Lower lobe of right lung (tissue), 2 donors: ENCODE results near the gene SPSB4. TPM values are rescaled to one million over a fixed set of nuclear protein-coding genes. Genes with fewer than 3 reads are reported as not detected.
A peak's percentile ranks its signal among the peaks of the same experiment; 100 is the strongest.

Experiments
- ATAC-seq, 2 donors: fragments of 200-7000 bp; cut with Tn5 transposase; one replicate each; pipeline ENCODE4 v1.9.1; 2020 to 2022; ENCODE audit warnings: mild to moderate bottlenecking in 2 of 2, moderate library complexity in 2 of 2
- DNase-seq: peaks from one replicate; pipeline ENCODE4 v3.0.0-alpha.2; 2020
- H3K27ac ChIP-seq: fragments of 200-600 bp; one replicate; pipeline ENCODE4 v1.8.0; 2022
- H3K27me3 ChIP-seq: fragments of 200-600 bp; one replicate; pipeline ENCODE4 v1.8.0; 2022; ENCODE audit warnings: low read depth
- H3K36me3 ChIP-seq: fragments of 200-600 bp; one replicate; pipeline ENCODE4 v1.8.0; 2022; ENCODE audit warnings: mild to moderate bottlenecking
- H3K4me1 ChIP-seq: fragments of 200-600 bp; one replicate; pipeline ENCODE4 v1.8.0; 2022
- H3K4me3 ChIP-seq: fragments of 200-600 bp; one replicate; pipeline ENCODE4 v1.8.0; 2022; ENCODE audit warnings: mild to moderate bottlenecking
- H3K9me3 ChIP-seq: fragments of 200-600 bp; one replicate; pipeline ENCODE4 v1.8.0; 2022
- intact Hi-C: fragments of 100-400 bp; cut with DNase I; formaldehyde crosslinking; loops from one replicate; pipeline ENCODE4 v1.11.0; 2022
- total RNA-seq: library from RNA; stranded (reverse); fragmentation: NEBNext Ultra II Directional; extraction: Animal tissue kit (Norgen Biotek cat#: 25700); gene quantifications from one replicate; pipeline ENCODE4 v1.2.1, GENCODE V29; 2021
- TF ChIP-seq, protein P1 (sequence below): fragments of 200-600 bp; IDR thresholded peaks from one replicate; pipeline ENCODE4 v1.8.0; 2022; ENCODE audit warnings: antibody characterized with exemption, mild to moderate bottlenecking
- donor health status: DM: no; HTN: yes; CAD: no; lungs with severe emphysema.

SPSB4 gene
- total RNA-seq, 1 donor from 2014 or later = 0.80 TPM

- Histone ChIP-seq H3K4me1 (no peaks in the 10 kb centered on the region), H3K27me3 (no peaks in the 10 kb centered on the region), H3K4me3 (no peak overlapping the region), H3K36me3 (no peaks in the 10 kb centered on the region), H3K9me3 (no peaks in the 10 kb centered on the region), H3K27ac (no peak overlapping the region)
- TF ChIP-seq, protein P1, sequence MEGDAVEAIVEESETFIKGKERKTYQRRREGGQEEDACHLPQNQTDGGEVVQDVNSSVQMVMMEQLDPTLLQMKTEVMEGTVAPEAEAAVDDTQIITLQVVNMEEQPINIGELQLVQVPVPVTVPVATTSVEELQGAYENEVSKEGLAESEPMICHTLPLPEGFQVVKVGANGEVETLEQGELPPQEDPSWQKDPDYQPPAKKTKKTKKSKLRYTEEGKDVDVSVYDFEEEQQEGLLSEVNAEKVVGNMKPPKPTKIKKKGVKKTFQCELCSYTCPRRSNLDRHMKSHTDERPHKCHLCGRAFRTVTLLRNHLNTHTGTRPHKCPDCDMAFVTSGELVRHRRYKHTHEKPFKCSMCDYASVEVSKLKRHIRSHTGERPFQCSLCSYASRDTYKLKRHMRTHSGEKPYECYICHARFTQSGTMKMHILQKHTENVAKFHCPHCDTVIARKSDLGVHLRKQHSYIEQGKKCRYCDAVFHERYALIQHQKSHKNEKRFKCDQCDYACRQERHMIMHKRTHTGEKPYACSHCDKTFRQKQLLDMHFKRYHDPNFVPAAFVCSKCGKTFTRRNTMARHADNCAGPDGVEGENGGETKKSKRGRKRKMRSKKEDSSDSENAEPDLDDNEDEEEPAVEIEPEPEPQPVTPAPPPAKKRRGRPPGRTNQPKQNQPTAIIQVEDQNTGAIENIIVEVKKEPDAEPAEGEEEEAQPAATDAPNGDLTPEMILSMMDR = no peak
- DNase-seq (no peak), ATAC-seq (no peak)
- intact Hi-C loops = no loop called here
Observed at GRCh38 chr3:141059816-141060215, 8.7 kb downstream of the SPSB4 start.

- intact Hi-C loops = no loop called here
- Histone ChIP-seq H3K27me3 (no peaks in the 10 kb centered on the region), H3K4me3 (no peak overlapping the region), H3K36me3 (no peaks in the 10 kb centered on the region), H3K27ac (no peak overlapping the region), H3K9me3 (no peaks in the 10 kb centered on the region), H3K4me1 (no peaks in the 10 kb centered on the region)
- ATAC-seq (no peak), DNase-seq (no peak)
- TF ChIP-seq, protein P1 = no peak
Observed at GRCh38 chr3:141060327-141060726, 9.2 kb downstream of the SPSB4 start.

DNA sequence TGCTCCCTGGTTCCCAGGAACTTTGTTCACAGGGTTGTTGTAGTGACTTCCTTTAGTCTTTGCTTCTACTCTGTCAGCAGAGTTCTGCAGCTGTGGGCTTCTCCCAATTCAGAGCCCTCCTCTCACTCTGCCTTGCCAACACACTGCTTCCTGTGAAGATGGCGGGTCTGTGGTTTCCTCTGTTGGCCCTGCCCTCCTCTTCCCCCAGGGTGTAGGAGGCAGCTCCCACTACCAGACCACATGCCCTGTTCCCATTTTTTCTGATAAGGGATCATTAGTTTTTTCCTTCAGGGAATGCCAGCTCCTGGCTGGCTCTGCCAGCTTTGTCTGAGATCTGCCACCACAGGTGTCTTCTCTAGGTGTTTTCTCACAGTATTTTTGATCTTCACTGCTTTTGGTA is 12.7 kb downstream of the SPSB4 start:
- no peak for DNase-seq
- TF ChIP-seq, protein P1 = no peak
- Histone ChIP-seq H3K27me3 (no peaks in the 10 kb centered on the region), H3K9me3 (no peaks in the 10 kb centered on the region), H3K4me1 (no peaks in the 10 kb centered on the region), H3K27ac (no peak overlapping the region), H3K36me3 (no peaks in the 10 kb centered on the region), H3K4me3 (no peak overlapping the region)
- intact Hi-C loops = no loop called here
- no peak for ATAC-seq

GRCh38 chr3:141064255-141064926 is 13.2 kb downstream of the SPSB4 start:
- no peak for DNase-seq
- Histone ChIP-seq H3K36me3 (no peaks in the 10 kb centered on the region), H3K4me3 (no peak overlapping the region), H3K4me1 (no peaks in the 10 kb centered on the region), H3K27me3 (no peaks in the 10 kb centered on the region), H3K9me3 (no peaks in the 10 kb centered on the region), H3K27ac (no peak overlapping the region)
- peak in 1 of 2 donors; percentile 24 for ATAC-seq
- intact Hi-C loops = no loop called here
- TF ChIP-seq, protein P1 = no peak

DNA sequence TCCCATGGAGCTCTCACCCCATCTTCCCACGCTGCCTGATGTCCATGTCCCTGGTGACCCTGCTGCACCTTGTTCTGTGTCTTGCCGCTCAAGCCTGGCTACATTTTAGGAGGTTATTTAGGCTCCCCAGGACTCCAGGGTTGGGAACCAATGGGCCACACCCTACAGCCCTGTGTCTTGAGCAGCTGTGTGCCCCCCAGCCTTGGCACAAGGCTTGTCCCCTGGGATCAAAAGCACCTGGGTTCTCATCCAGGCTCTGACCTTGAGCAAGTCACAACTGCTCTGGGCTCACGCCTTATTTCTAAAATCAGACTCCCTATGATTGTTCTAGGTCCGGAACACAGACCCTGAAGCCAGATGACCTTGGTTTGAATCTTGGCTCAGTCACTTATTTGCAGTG is 14.1 kb downstream of the SPSB4 start:
- no peak overlapping the region for H3K4me3 ChIP-seq
- no peaks in the 10 kb centered on the region for H3K9me3 ChIP-seq
- intact Hi-C loops = no loop called here
- no peaks in the 10 kb centered on the region for H3K4me1 ChIP-seq
- ATAC-seq = no peak
- no peak overlapping the region for H3K27ac ChIP-seq
- no peaks in the 10 kb centered on the region for H3K27me3 ChIP-seq
- TF ChIP-seq, protein P1 = no peak
- no peaks in the 10 kb centered on the region for H3K36me3 ChIP-seq
- no peak for DNase-seq
